HCT116 (cell line): Measurements from ENCODE around the gene CTIF. TPM values are rescaled to one million over a fixed set of nuclear protein-coding genes. Genes with fewer than 3 reads are reported as not detected.

Experiments
- ATAC-seq: fragments of 200-7000 bp; cut with Tn5 transposase; 2 replicates; pipeline ENCODE4 v1.9.1; 2020; ENCODE audit warnings: mild to moderate bottlenecking, moderate library complexity
- BruUV-seq: library from RNA; stranded (reverse); fragments of 400-500 nt; replicated peaks from 2 replicates; lab custom pipeline; 2021; lab: Mats Ljungman, UMichigan
- CTCF ChIA-PET: fragments of 300-600 bp; sonication (Branson Sonifier 250); formaldehyde crosslinking; loops from one replicate; lab custom pipeline; 2021; ENCODE audit warnings: antibody characterized with exemption; lab: Charles Lee
- POLR2A ChIA-PET: fragments of 300-600, 350-600 bp; sonication (Branson Sonifier 250); formaldehyde crosslinking; loops from one replicate; lab custom pipeline; 2021; ENCODE audit warnings: antibody characterized with exemption; lab: Charles Lee
- RAD21 ChIA-PET, 2 experiments: fragments of 300-600 bp; sonication (Branson Sonifier 250); formaldehyde crosslinking; loops; one replicate each; lab custom pipeline; 2023; ENCODE audit warnings: low total read pairs in 2 of 2; ENCODE audit not compliant: uncharacterized antibody in 2 of 2, unreplicated experiment in 2 of 2, low non-redundant PET in 1 of 2; lab: Charles Lee
- DNase-seq: peaks from one replicate; pipeline ENCODE4 v3.0.0-alpha.2; 2010; ENCODE audit warnings: low read depth, low spot score
- H2AFZ ChIP-seq: fragments of 200-600 bp; shearing (Covaris generic), sonication (generic); 2 replicates; pipeline ENCODE4 v1.6.1; 2017; ENCODE audit warnings: low read depth, mixed run types, mixed read lengths, antibody characterized with exemption, low read length; ENCODE audit not compliant: poor library complexity, severe bottlenecking
- H3K27ac ChIP-seq: 2 replicates; pipeline ENCODE4 v1.5.1; 2012; ENCODE audit warnings: low read depth, low read length
- H3K27me3 ChIP-seq: fragments of 200-600 bp; sonication (generic); 2 replicates; pipeline ENCODE4 v1.6.1; 2016; ENCODE audit warnings: mixed run types, low read length, mixed read lengths; ENCODE audit not compliant: insufficient read depth
- H3K36me3 ChIP-seq, 2 experiments: fragments of 200-500 bp in 1 of 2; fragments of 200-600 bp in 1 of 2; sonication (Bioruptor generic) in 1 of 2; sonication (generic) in 1 of 2; 2 replicates each; pipeline versions ENCODE4 v1.5.1 to v1.6.1; 2014 to 2016; ENCODE audit warnings: low read length in 2 of 2, inconsistent platforms in 1 of 2, mixed read lengths in 1 of 2, mixed run types in 1 of 2; ENCODE audit not compliant: insufficient read depth in 2 of 2, control insufficient read depth in 1 of 2
- H3K4me1 ChIP-seq, 2 experiments: fragments of 200-600 bp in 1 of 2; sonication (generic) in 1 of 2; 2 replicates each; pipeline versions ENCODE4 v1.5.1 to v1.6.1; 2012 to 2017; ENCODE audit warnings: low read length in 2 of 2, inconsistent platforms in 1 of 2, mild to moderate bottlenecking in 1 of 2, mixed read lengths in 1 of 2, mixed run types in 1 of 2, moderate library complexity in 1 of 2; ENCODE audit not compliant: insufficient read depth in 2 of 2, control insufficient read depth in 1 of 2
- H3K4me2 ChIP-seq: fragments of 200-600 bp; sonication (generic); 2 replicates; pipeline ENCODE4 v1.6.1; 2017; ENCODE audit warnings: mixed run types, low read length, mixed read lengths
- H3K4me3 ChIP-seq, 2 experiments: fragments of 200-600 bp in 1 of 2; sonication (generic) in 1 of 2; replicated peaks in 1 of 2; 2 replicates each; pipeline ENCODE4 v1.5.1; 2011 to 2016; ENCODE audit warnings: low read length in 2 of 2, control low read depth in 1 of 2, low read depth in 1 of 2, mild to moderate bottlenecking in 1 of 2, mixed read lengths in 1 of 2, mixed run types in 1 of 2
- H3K79me2 ChIP-seq: fragments of 200-600 bp; sonication (generic); 2 replicates; pipeline ENCODE4 v1.6.1; 2017; ENCODE audit warnings: mild to moderate bottlenecking, mixed run types, low read length, moderate library complexity, mixed read lengths; ENCODE audit not compliant: insufficient read depth
- H3K9ac ChIP-seq: fragments of 200-600 bp; sonication (generic); 2 replicates; pipeline ENCODE4 v1.6.1; 2016; ENCODE audit warnings: low read length, mixed read lengths
- H3K9me2 ChIP-seq: fragments of 200-600 bp; sonication (generic), shearing (Covaris generic); 2 replicates; pipeline ENCODE4 v1.6.1; 2017; ENCODE audit warnings: mixed run types, mild to moderate bottlenecking, moderate library complexity; ENCODE audit not compliant: insufficient read depth
- H3K9me3 ChIP-seq, 2 experiments: fragments of 200-500 bp in 1 of 2; fragments of 200-600 bp in 1 of 2; sonication (Bioruptor generic) in 1 of 2; sonication (generic) in 1 of 2; 2 replicates each; pipeline ENCODE4 v1.6.1; 2014 to 2017; ENCODE audit warnings: low read length in 2 of 2, mixed read lengths in 2 of 2, inconsistent platforms in 1 of 2, low read depth in 1 of 2, mild to moderate bottlenecking in 1 of 2, mixed run types in 1 of 2, moderate library complexity in 1 of 2; ENCODE audit not compliant: control insufficient read depth in 1 of 2, insufficient read depth in 1 of 2
- H4K20me1 ChIP-seq: fragments of 200-600 bp; sonication (generic), shearing (Covaris generic); 2 replicates; pipeline ENCODE4 v1.6.1; 2017; ENCODE audit warnings: mixed run types, mild to moderate bottlenecking, moderate library complexity; ENCODE audit not compliant: insufficient read depth
- EGR1 ChIP-seq: IDR thresholded peaks from 2 replicates; pipeline ENCODE4 v1.6.1; 2012; ENCODE audit warnings: low read depth
- EZH2 ChIP-seq: fragments of 200-600 bp; sonication (generic); IDR thresholded peaks from 2 replicates; pipeline ENCODE4 v1.6.1; 2017; ENCODE audit warnings: antibody characterized with exemption, mixed run types
- EZH2phosphoT487 ChIP-seq: fragments of 200-600 bp; IDR thresholded peaks from 2 replicates; pipeline ENCODE4 v1.6.1; 2018; ENCODE audit warnings: antibody characterized with exemption, borderline replicate concordance
- FOSL1 ChIP-seq: IDR thresholded peaks from 2 replicates; pipeline ENCODE4 v1.6.1; 2012; ENCODE audit warnings: low read depth
- SIN3A ChIP-seq: IDR thresholded peaks from 2 replicates; pipeline ENCODE4 v1.6.1; 2012; ENCODE audit warnings: low read depth
- SP1 ChIP-seq: IDR thresholded peaks from 2 replicates; pipeline ENCODE4 v1.6.1; 2012; ENCODE audit warnings: low read depth
- SRF ChIP-seq: IDR thresholded peaks from 2 replicates; pipeline ENCODE4 v1.6.1; 2012; ENCODE audit warnings: low read depth
- YY1 ChIP-seq: IDR thresholded peaks from 2 replicates; pipeline ENCODE4 v1.6.1; 2011; ENCODE audit warnings: low read length, low read depth, moderate library complexity, mild to moderate bottlenecking; ENCODE audit not compliant: insufficient replicate concordance; ENCODE audit errors: extremely low read depth
- ZFX ChIP-seq: fragments of 450-650 bp; IDR thresholded peaks from 2 replicates; pipeline ENCODE4 v1.6.1; 2017
- ZNF274 ChIP-seq: fragments of 200-500 bp; sonication (Bioruptor generic); IDR thresholded peaks from 2 replicates; pipeline ENCODE4 v1.6.1; 2014; ENCODE audit warnings: mild to moderate bottlenecking, low read depth, low read length, inconsistent platforms
- intact Hi-C: fragments of 100-400 bp; cut with micrococcal nuclease; formaldehyde crosslinking; loops from 2 replicates; pipeline ENCODE4 v1.10.0; 2022
- total RNA-seq: library from RNA; stranded (reverse); gene quantifications from one replicate; pipeline ENCODE4 v1.2.1, GENCODE V29; 2021; ENCODE audit not compliant: unreplicated experiment
- TF ChIP-seq, protein P1 (sequence below): IDR thresholded peaks from 2 replicates; pipeline ENCODE4 v1.6.1; 2011; ENCODE audit warnings: mild to moderate bottlenecking, low read length, moderate library complexity; ENCODE audit not compliant: insufficient replicate concordance; ENCODE audit errors: extremely low read depth
- TF ChIP-seq, protein P2 (sequence below), 3 experiments: fragments of 200-600 bp in 1 of 3; sonication (generic) in 1 of 3; IDR thresholded peaks in 2 of 3; conservative IDR thresholded peaks in 1 of 3; 2 replicates each; pipeline ENCODE4 v1.5.1; 2012 to 2017; ENCODE audit warnings: low read depth in 2 of 3, low read length in 2 of 3, antibody characterized with exemption in 1 of 3, borderline replicate concordance in 1 of 3, control low read depth in 1 of 3, mild to moderate bottlenecking in 1 of 3, mixed read lengths in 1 of 3, mixed run types in 1 of 3, moderate library complexity in 1 of 3; ENCODE audit not compliant: insufficient read depth in 1 of 3

The CTIF gene
- total RNA-seq, 1 experiment from 2014 or later = 19.7 TPM

DNA sequence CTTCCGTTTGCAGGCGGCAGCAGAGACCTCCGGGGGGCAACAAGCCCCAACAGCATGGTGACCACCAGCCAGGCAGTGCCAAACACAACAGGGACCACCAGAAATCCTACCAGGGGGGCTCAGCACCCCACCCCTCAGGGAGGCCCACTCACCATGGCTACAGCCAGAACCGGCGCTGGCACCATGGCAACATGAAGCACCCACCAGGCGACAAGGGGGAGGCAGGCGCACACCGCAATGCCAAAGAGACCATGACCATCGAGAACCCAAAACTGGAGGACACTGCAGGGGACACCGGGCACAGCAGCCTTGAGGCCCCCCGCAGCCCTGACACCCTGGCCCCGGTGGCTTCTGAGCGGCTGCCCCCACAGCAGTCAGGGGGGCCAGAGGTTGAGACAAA lies 219.1 kb downstream of the CTIF start:
- Histone ChIP-seq H3K27me3 (no peaks in the 10 kb centered on the region), H3K36me3 (no peaks in the 10 kb centered on the region), H3K9me3 (no peaks in the 10 kb centered on the region), H2AFZ (no peak overlapping the region), H3K79me2 (no peaks in the 10 kb centered on the region), H3K4me3 (no peak overlapping the region), H3K4me2 (no peak overlapping the region), H3K9ac (no peak overlapping the region), H3K4me1 (no peaks in the 10 kb centered on the region), H3K27ac (no peak overlapping the region), H3K9me2 (no peaks in the 10 kb centered on the region), H4K20me1 (no peaks in the 10 kb centered on the region)
- DNase-seq (no peak), ATAC-seq (no peak)
- RAD21 ChIA-PET = no interaction called here
- POLR2A ChIA-PET = no interaction called here
- intact Hi-C loops = no loop called here
- TF ChIP-seq SIN3A (no peak), EGR1 (no peak), ZFX (no peak), ZNF274 (no peak), EZH2 (no peak), SP1 (no peak), SRF (no peak), FOSL1 (no peak), YY1 (no peak), EZH2phosphoT487 (no peak)
- TF ChIP-seq, protein P1, sequence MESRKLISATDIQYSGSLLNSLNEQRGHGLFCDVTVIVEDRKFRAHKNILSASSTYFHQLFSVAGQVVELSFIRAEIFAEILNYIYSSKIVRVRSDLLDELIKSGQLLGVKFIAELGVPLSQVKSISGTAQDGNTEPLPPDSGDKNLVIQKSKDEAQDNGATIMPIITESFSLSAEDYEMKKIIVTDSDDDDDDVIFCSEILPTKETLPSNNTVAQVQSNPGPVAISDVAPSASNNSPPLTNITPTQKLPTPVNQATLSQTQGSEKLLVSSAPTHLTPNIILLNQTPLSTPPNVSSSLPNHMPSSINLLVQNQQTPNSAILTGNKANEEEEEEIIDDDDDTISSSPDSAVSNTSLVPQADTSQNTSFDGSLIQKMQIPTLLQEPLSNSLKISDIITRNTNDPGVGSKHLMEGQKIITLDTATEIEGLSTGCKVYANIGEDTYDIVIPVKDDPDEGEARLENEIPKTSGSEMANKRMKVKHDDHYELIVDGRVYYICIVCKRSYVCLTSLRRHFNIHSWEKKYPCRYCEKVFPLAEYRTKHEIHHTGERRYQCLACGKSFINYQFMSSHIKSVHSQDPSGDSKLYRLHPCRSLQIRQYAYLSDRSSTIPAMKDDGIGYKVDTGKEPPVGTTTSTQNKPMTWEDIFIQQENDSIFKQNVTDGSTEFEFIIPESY = no peak
- TF ChIP-seq, protein P2, sequence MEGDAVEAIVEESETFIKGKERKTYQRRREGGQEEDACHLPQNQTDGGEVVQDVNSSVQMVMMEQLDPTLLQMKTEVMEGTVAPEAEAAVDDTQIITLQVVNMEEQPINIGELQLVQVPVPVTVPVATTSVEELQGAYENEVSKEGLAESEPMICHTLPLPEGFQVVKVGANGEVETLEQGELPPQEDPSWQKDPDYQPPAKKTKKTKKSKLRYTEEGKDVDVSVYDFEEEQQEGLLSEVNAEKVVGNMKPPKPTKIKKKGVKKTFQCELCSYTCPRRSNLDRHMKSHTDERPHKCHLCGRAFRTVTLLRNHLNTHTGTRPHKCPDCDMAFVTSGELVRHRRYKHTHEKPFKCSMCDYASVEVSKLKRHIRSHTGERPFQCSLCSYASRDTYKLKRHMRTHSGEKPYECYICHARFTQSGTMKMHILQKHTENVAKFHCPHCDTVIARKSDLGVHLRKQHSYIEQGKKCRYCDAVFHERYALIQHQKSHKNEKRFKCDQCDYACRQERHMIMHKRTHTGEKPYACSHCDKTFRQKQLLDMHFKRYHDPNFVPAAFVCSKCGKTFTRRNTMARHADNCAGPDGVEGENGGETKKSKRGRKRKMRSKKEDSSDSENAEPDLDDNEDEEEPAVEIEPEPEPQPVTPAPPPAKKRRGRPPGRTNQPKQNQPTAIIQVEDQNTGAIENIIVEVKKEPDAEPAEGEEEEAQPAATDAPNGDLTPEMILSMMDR (IDR thresholded peaks at IDR 0.05 in 2 of 3, conservative IDR thresholded peaks at IDR 0.05 in 1 of 3; ENCODE audit: borderline replicate concordance in 1 of 3, insufficient read depth in 1 of 3, low read depth in 2 of 3, low read length in 2 of 3) = no peak
- BruUV-seq = no TSS peak
- CTCF ChIA-PET = no interaction called here
